ENCODE results near the gene GAPDH.
"Not testable (repeated sequence)": the region's sequence is repeated elsewhere in the genome, so short reads cannot be mapped to it uniquely, and the experiment has no call there.

The GAPDH gene

GRCh38 chr12:6533923-6534694 is at the start of gene GAPDH:
GAPDH (plus strand) TSS chr12:6534517; CDS start chr12:6534833, 316 bp downstream.
- no peak for TF ChIP-seq ZNF274 (IDR thresholded peaks at IDR 0.05; ENCODE audit: low read depth, low read length)
- H3K4me3 ChIP-seq (ENCODE audit: low read length): peak within 1 kb of the TSS; percentile 84

- no peak for TF ChIP-seq ZNF274 (IDR thresholded peaks at IDR 0.05; ENCODE audit: low read depth, low read length)
- no peak overlapping the region for H3K4me3 ChIP-seq (ENCODE audit: low read length)
Measured at GRCh38 chr12:6488240-6488639, 46.1 kb upstream of the GAPDH start.

GRCh38 chr12:6489449-6489848 is 44.9 kb upstream of the GAPDH start:
- no peak for TF ChIP-seq ZNF274 (IDR thresholded peaks at IDR 0.05; ENCODE audit: low read depth, low read length)
- H3K4me3 ChIP-seq (ENCODE audit: low read length): no peak overlapping the region

- not testable (repeated sequence) for H3K4me3 ChIP-seq (ENCODE audit: low read length)
Measured at GRCh38 chr12:6490673-6491072, 43.6 kb upstream of the GAPDH start.

DNA sequence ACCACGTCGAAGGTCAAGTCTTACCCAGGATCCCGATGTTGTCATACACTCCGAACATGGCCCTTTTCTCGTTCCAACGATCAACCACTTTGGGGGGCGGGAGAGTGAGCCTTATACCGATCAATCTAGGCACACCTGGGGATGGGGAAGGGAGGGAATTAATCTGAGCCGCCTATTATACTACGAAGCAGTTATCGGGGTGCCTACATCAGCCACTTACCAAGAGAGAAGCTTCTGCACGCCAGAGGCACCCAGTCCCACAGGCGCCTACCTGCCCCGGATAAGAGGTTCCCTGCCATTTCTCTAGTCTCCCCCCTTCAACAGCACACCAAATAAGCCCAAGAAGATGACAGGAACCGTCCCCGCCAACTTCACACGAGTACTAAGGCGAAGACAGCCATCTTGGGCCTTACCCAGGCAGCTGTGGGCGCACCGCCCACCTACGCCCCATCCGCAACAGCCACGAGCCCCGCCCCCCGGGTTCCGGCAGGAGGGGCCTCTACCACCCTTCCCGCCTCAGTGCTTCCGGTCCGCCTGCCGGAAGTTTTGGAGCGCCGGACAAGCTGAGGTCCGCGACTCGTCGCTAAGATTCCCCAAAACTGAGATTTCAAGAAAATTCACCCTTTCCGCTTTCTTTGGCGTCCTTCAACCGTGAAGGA is 41.4 kb upstream of the GAPDH start, which contains the start of gene MRPL51:
Gene MRPL51, minus strand, starts transcription at position 425 of the 659 bp plus-strand sequence. Its CDS starts 126 bp downstream, at position 299.
- no peak for TF ChIP-seq ZNF274 (IDR thresholded peaks at IDR 0.05; ENCODE audit: low read depth, low read length)
- H3K4me3 ChIP-seq (ENCODE audit: low read length): peak within 1 kb of the TSS; percentile 96

- H3K4me3 ChIP-seq (ENCODE audit: low read length): peak within 1 kb of the TSS; percentile 96
- no peak for TF ChIP-seq ZNF274 (IDR thresholded peaks at IDR 0.05; ENCODE audit: low read depth, low read length)
Measured at GRCh38 chr12:6493497-6494257, 40.6 kb upstream of the GAPDH start, which contains the start of gene NCAPD2. NCAPD2 (plus strand) TSS chr12:6494102; CDS start chr12:6495099, 997 bp downstream.

GRCh38 chr12:6494258-6494743 is 40.0 kb upstream of the GAPDH start:
- peak overlapping the region; percentile 96 for H3K4me3 ChIP-seq (ENCODE audit: low read length)
- TF ChIP-seq ZNF274 (IDR thresholded peaks at IDR 0.05; ENCODE audit: low read depth, low read length): no peak

DNA sequence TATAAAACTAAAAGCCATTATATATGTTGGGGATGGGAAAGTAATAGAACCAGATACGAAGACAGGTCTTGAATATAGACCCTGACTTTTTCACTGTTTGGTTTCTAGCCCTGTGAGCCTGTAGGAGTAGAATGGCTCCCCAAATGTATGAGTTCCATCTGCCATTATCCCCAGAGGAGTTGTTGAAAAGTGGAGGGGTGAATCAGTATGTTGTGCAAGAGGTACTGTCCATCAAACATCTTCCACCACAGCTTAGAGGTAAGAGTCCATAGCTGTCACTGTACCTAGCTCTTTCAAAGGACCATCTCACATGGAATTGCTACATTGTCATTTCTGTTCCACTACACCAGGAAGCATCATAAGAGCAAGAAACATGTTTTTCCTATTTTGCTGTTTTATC is 39.3 kb upstream of the GAPDH start:
- H3K4me3 ChIP-seq (ENCODE audit: low read length): peak overlapping the region; percentile 96

GRCh38 chr12:6497291-6497690 is 37.0 kb upstream of the GAPDH start:
- H3K4me3 ChIP-seq (ENCODE audit: low read length): not testable (repeated sequence)

More for the DNA sequence above, 39.3 kb upstream of the GAPDH start:
- TF ChIP-seq ZNF274 (IDR thresholded peaks at IDR 0.05; ENCODE audit: low read depth, low read length): no peak

GRCh38 chr12:6500466-6500865 is 33.9 kb upstream of the GAPDH start:
- no peak for TF ChIP-seq ZNF274 (IDR thresholded peaks at IDR 0.05; ENCODE audit: low read depth, low read length)
- H3K4me3 ChIP-seq (ENCODE audit: low read length): no peak overlapping the region

DNA sequence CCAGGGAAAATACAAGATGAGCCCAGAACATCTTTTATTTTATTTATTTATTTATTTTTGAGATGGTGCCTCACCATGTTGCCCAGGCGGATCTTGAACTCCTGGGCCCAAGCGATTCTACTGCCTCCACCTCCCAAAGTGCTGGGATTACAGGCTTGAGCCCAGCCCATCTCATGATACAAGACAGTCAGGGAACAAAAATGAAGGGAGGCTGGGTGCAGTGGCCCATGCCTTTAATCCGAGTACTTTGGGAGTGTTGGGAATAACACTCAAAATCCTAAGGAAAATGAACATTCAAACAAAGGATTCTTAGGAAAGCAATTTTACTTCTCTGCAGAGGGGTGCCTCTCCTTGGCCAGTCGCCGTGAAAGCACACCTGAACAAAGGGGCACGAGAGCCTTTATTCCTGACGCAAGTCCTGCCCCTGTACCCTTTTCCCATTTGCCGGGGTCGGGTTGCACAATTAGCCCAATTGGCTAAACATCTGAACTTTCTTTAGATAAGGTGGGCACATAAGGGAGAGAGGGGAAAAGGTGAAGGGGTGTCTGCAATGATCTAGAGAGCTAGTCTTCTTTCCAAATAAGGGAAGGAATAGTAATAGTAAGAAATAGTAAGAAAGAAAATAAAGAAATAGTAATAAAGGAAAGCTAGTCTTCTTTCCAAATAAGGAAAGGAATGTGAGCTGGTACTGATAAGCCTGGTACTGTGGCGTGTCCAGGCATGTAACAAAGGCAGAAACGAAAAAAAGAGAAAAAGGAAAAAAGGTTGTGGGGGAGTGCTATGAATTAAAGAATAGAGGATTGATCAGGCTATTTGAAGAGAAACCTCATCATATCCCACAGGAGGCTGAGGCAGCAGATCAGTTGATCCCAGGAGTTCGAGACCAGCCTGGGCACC is 27.0 kb upstream of the GAPDH start:
- H3K4me3 ChIP-seq (ENCODE audit: low read length): no peak overlapping the region
- no peak for TF ChIP-seq ZNF274 (IDR thresholded peaks at IDR 0.05; ENCODE audit: low read depth, low read length)

DNA sequence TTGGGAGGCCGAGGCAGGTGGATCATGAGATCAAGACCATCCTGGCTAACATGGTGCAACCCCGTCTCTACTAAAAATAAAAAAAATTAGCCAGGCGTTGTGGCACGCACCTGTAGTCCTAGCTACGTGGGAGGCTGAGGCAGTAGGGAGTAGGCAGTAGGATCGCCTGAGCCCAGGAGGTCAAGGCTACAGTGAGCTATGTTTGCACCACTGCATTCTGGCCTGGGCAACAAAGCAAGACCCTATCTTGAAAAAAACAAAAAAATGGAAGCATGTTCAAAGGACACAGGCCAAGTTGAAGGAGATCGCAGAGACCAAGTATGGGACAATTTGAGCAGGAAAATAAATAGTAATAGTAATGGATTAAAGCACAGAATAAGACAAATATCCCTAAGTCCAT is 26.2 kb upstream of the GAPDH start:
- no peak for TF ChIP-seq ZNF274 (IDR thresholded peaks at IDR 0.05; ENCODE audit: low read depth, low read length)
- no peak overlapping the region for H3K4me3 ChIP-seq (ENCODE audit: low read length)

GRCh38 chr12:6520186-6520585 is 14.1 kb upstream of the GAPDH start:
- H3K4me3 ChIP-seq (ENCODE audit: low read length): no peak overlapping the region
- TF ChIP-seq ZNF274 (IDR thresholded peaks at IDR 0.05; ENCODE audit: low read depth, low read length): no peak

Measured in GM08714 (cell line).